ENCODE measurements around the gene MTERF2. TPM values are rescaled to one million over a fixed set of nuclear protein-coding genes. Genes with fewer than 3 reads are reported as not detected.

MTERF2 gene
- total and polyA plus RNA-seq, 2 of the 13 experiments (the other 11 are each of a cell fraction or from before 2014, with no cell fraction given): 8.0 to 11.6 TPM

GRCh38 chr12:106956048-106956578 lies 30.8 kb downstream of the MTERF2 start (continued):
- TF ChIP-seq MEIS2 (CRISPR knock-in tag; IDR thresholded peaks at IDR 0.05) (0 out of 2 replicates have a peak, but pooled peaks have one; percentile 61), TCF12 (IDR thresholded peaks at IDR 0.05) (no peak), TCF12 (CRISPR knock-in tag; IDR thresholded peaks at IDR 0.05) (no peak), ZNF646 (CRISPR knock-in tag; IDR thresholded peaks at IDR 0.05) (no peak), REL (CRISPR knock-in tag; conservative IDR thresholded peaks at IDR 0.05) (no peak), THAP7 (CRISPR knock-in tag; IDR thresholded peaks at IDR 0.05) (no peak), ZBTB46 (CRISPR knock-in tag; IDR thresholded peaks at IDR 0.05; ENCODE audit: borderline replicate concordance) (0 out of 2 replicates have a peak, but pooled peaks have one; percentile 69), NFYC (CRISPR knock-in tag; IDR thresholded peaks at IDR 0.05) (no peak), TEAD2 (CRISPR knock-in tag; IDR thresholded peaks at IDR 0.05) (no peak), YEATS2 (CRISPR knock-in tag; IDR thresholded peaks at IDR 0.05; ENCODE audit: borderline replicate concordance) (no peak), HMGXB4 (CRISPR knock-in tag; IDR thresholded peaks at IDR 0.05; ENCODE audit: borderline replicate concordance in 1 of 2, low read depth in 1 of 2) (peak; percentile 10 to 15; a peak in 2 of 4 replicates), PBX2 (CRISPR knock-in tag; IDR thresholded peaks at IDR 0.05) (no peak), MLLT10 (CRISPR knock-in tag; IDR thresholded peaks at IDR 0.05) (no peak), SKI (IDR thresholded peaks at IDR 0.05; ENCODE audit: partially characterized antibody) (no peak), AGO1 (IDR thresholded peaks at IDR 0.05; ENCODE audit: low read depth, low read length, poor library complexity, severe bottlenecking) (no peak), RFXANK (CRISPR knock-in tag; IDR thresholded peaks at IDR 0.05) (no peak), NR2F1 (CRISPR knock-in tag; IDR thresholded peaks at IDR 0.05) (no peak), SRF (IDR thresholded peaks at IDR 0.05; ENCODE audit: low read depth, low read length) (no peak)
